ENCODE measurements around the gene PAK6. TPM values are rescaled to one million over a fixed set of nuclear protein-coding genes. Genes with fewer than 3 reads are reported as not detected.

The PAK6 gene
- total RNA-seq, 1 donor from 2014 or later = not detected

GRCh38 chr15:40245666-40246450 lies 7.0 kb downstream of the PAK6 start:
- Mint-ChIP-seq H3K27me3 (ENCODE audit: unreplicated experiment) (no peaks in the 10 kb centered on the region), H3K27ac (ENCODE audit: unreplicated experiment) (no peak overlapping the region), H3K36me3 (ENCODE audit: unreplicated experiment) (no peaks in the 10 kb centered on the region), H3K4me1 (ENCODE audit: unreplicated experiment) (no peaks in the 10 kb centered on the region), H3K9me3 (ENCODE audit: unreplicated experiment) (no peaks in the 10 kb centered on the region), H3K4me3 (ENCODE audit: unreplicated experiment) (no peak overlapping the region)
- no peak for TF ChIP-seq CTCF (IDR thresholded peaks at IDR 0.05)
- no peak for DNase-seq (ENCODE audit: extremely low spot score, unreplicated experiment)

- peaks cover 4% of the 10 kb centered on the region for H3K27me3 Mint-ChIP-seq (ENCODE audit: unreplicated experiment)
- no peak overlapping the region for H3K4me3 Mint-ChIP-seq (ENCODE audit: unreplicated experiment)
- H3K4me1 Mint-ChIP-seq (ENCODE audit: unreplicated experiment) = no peaks in the 10 kb centered on the region
- no peak for DNase-seq (ENCODE audit: extremely low spot score, unreplicated experiment)
- TF ChIP-seq CTCF (IDR thresholded peaks at IDR 0.05) = no peak
- no peak overlapping the region for H3K27ac Mint-ChIP-seq (ENCODE audit: unreplicated experiment)
- H3K36me3 Mint-ChIP-seq (ENCODE audit: unreplicated experiment) = no peaks in the 10 kb centered on the region
- no peaks in the 10 kb centered on the region for H3K9me3 Mint-ChIP-seq (ENCODE audit: unreplicated experiment)
These were observed 7.8 kb downstream of the PAK6 start for GRCh38 chr15:40246496-40247280.

GRCh38 chr15:40247406-40247971 lies 8.6 kb downstream of the PAK6 start:
- Mint-ChIP-seq H3K27ac (ENCODE audit: unreplicated experiment) (no peak overlapping the region), H3K9me3 (ENCODE audit: unreplicated experiment) (no peaks in the 10 kb centered on the region), H3K4me3 (ENCODE audit: unreplicated experiment) (no peak overlapping the region), H3K4me1 (ENCODE audit: unreplicated experiment) (no peaks in the 10 kb centered on the region), H3K36me3 (ENCODE audit: unreplicated experiment) (no peaks in the 10 kb centered on the region), H3K27me3 (ENCODE audit: unreplicated experiment) (peaks cover 4% of the 10 kb centered on the region)
- TF ChIP-seq CTCF (IDR thresholded peaks at IDR 0.05) = no peak
- no peak for DNase-seq (ENCODE audit: extremely low spot score, unreplicated experiment)

GRCh38 chr15:40248006-40248783 lies 9.3 kb downstream of the PAK6 start:
- Mint-ChIP-seq H3K4me1 (ENCODE audit: unreplicated experiment) (peaks cover 3% of the 10 kb centered on the region), H3K36me3 (ENCODE audit: unreplicated experiment) (no peaks in the 10 kb centered on the region), H3K9me3 (ENCODE audit: unreplicated experiment) (no peaks in the 10 kb centered on the region), H3K4me3 (ENCODE audit: unreplicated experiment) (no peak overlapping the region), H3K27ac (ENCODE audit: unreplicated experiment) (no peak overlapping the region), H3K27me3 (ENCODE audit: unreplicated experiment) (peaks cover 7% of the 10 kb centered on the region)
- DNase-seq (ENCODE audit: extremely low spot score, unreplicated experiment) = no peak
- no peak for TF ChIP-seq CTCF (IDR thresholded peaks at IDR 0.05)
